HepG2 (cell line): ENCODE data around the gene DLG4. TPM values are rescaled to one million over a fixed set of nuclear protein-coding genes. Genes with fewer than 3 reads are reported as not detected.
A peak's percentile ranks its signal among the peaks of the same experiment; 100 is the strongest.

Experiments
- CBFB ChIP-seq: sonication (generic); formaldehyde crosslinking; IDR thresholded peaks from 2 replicates; pipeline ENCODE4 v1.4.0; 2020; ENCODE audit warnings: missing genetic modification reagents
- CCAR2 ChIP-seq: fragments of 200-400 bp; formaldehyde crosslinking; optimal IDR thresholded peaks from 2 replicates; pipeline ENCODE3; 2018; ENCODE audit warnings: low read depth, mild to moderate bottlenecking, low read length, moderate library complexity
- MEF2D ChIP-seq: sonication (generic); formaldehyde crosslinking; IDR thresholded peaks from 2 replicates; pipeline ENCODE4 v1.5.1; 2020; ENCODE audit warnings: mild to moderate bottlenecking, missing genetic modification reagents
- NFYC ChIP-seq: IDR thresholded peaks from 2 replicates; pipeline ENCODE4 v1.6.1; 2016; ENCODE audit warnings: missing genetic modification reagents, missing compliant biosample characterization
- NR2F6 ChIP-seq, 2 experiments: IDR thresholded peaks; 2 replicates each; pipeline ENCODE4 v1.6.1; 2016; ENCODE audit warnings: antibody characterized with exemption in 1 of 2, mild to moderate bottlenecking in 1 of 2
- PCBP2 ChIP-seq: fragments of 200-400 bp; formaldehyde crosslinking; optimal IDR thresholded peaks from 2 replicates; pipeline ENCODE3; 2018; ENCODE audit warnings: low read length, low read depth; ENCODE audit not compliant: poor library complexity, severe bottlenecking
- PHF21A ChIP-seq: sonication (generic); formaldehyde crosslinking; IDR thresholded peaks from 2 replicates; pipeline ENCODE4 v1.5.0; 2020; ENCODE audit warnings: mild to moderate bottlenecking, missing genetic modification reagents
- SMARCE1 ChIP-seq: fragments of 450-650 bp; IDR thresholded peaks from 2 replicates; pipeline ENCODE4 v1.6.1; 2017; ENCODE audit warnings: borderline replicate concordance
- SNRNP70 ChIP-seq: fragments of 200-400 bp; formaldehyde crosslinking; IDR thresholded peaks from 2 replicates; pipeline ENCODE4 v1.6.1; 2017; ENCODE audit warnings: mild to moderate bottlenecking, low read depth, low read length, moderate library complexity
- SP5 ChIP-seq: IDR thresholded peaks from 2 replicates; pipeline ENCODE4 v1.6.1; 2016; ENCODE audit warnings: low read depth, borderline replicate concordance
- STAT6 ChIP-seq: sonication (generic); formaldehyde crosslinking; IDR thresholded peaks from 2 replicates; pipeline ENCODE4 v1.4.0; 2020; ENCODE audit warnings: missing genetic modification reagents, mild to moderate bottlenecking, borderline replicate concordance
- TAF1 ChIP-seq: sonication (generic); formaldehyde crosslinking; IDR thresholded peaks from 2 replicates; pipeline ENCODE4 v1.4.0; 2020; ENCODE audit warnings: missing genetic modification reagents
- TFDP1 ChIP-seq: IDR thresholded peaks from 2 replicates; pipeline ENCODE4 v1.6.1; 2016; ENCODE audit warnings: missing compliant biosample characterization, missing genetic modification reagents, borderline replicate concordance
- THAP9 ChIP-seq: sonication (generic); formaldehyde crosslinking; IDR thresholded peaks from 2 replicates; pipeline ENCODE4; 2020; ENCODE audit warnings: missing genetic modification reagents, mild to moderate bottlenecking, borderline replicate concordance
- ZBTB33 ChIP-seq: sonication (generic); formaldehyde crosslinking; IDR thresholded peaks from 2 replicates; pipeline ENCODE4 v1.4.0; 2020; ENCODE audit warnings: missing genetic modification reagents
- ZC3H13 ChIP-seq: sonication (generic); formaldehyde crosslinking; IDR thresholded peaks from 2 replicates; pipeline ENCODE4 v1.8.1; 2023; ENCODE audit warnings: mild to moderate bottlenecking, missing genetic modification reagents, moderate library complexity
- ZNF180 ChIP-seq: sonication (generic); formaldehyde crosslinking; IDR thresholded peaks from 2 replicates; pipeline ENCODE4 v1.4.0; 2020; ENCODE audit warnings: low read depth, missing genetic modification reagents, borderline replicate concordance
- ZNF333 ChIP-seq: sonication (generic); formaldehyde crosslinking; IDR thresholded peaks from 2 replicates; pipeline ENCODE4 v1.4.0; 2020; ENCODE audit warnings: mild to moderate bottlenecking, missing genetic modification reagents, borderline replicate concordance
- ZNF563 ChIP-seq: sonication (generic); formaldehyde crosslinking; IDR thresholded peaks from 2 replicates; pipeline ENCODE4 v1.8.0; 2022; ENCODE audit warnings: mild to moderate bottlenecking, moderate library complexity, missing genetic modification reagents
- ZNF607 ChIP-seq: sonication (generic); formaldehyde crosslinking; IDR thresholded peaks from 2 replicates; pipeline ENCODE4 v1.5.1; 2020; ENCODE audit warnings: missing genetic modification reagents, mild to moderate bottlenecking, borderline replicate concordance
- polyA plus RNA-seq, 8 experiments: library from polyadenylated mRNA; depleted of rRNA in 3 of 8; stranded (reverse) in 7 of 8; unstranded in 1 of 8; fragments of >200 nt; fragmentation: Illumina TruSeq in 4 of 8; extraction: Trizol in 4 of 8; gene quantifications; 2 replicates each; pipeline versions ENCODE4 v1.2.1 to v1.2.3, GENCODE V29; 2011 to 2016; ENCODE audit warnings: low read depth in 4 of 8, missing spikeins in 1 of 8, mixed read lengths in 1 of 8; ENCODE audit not compliant: insufficient read depth in 1 of 8
- total RNA-seq, 5 experiments: library from RNA; depleted of rRNA; stranded (reverse); fragments of >200 nt; fragmentation: Illumina TruSeq; extraction: Trizol; gene quantifications; 2 replicates each; pipeline ENCODE4 v1.2.3, GENCODE V29; 2016; ENCODE audit warnings: low read depth in 1 of 5

Gene DLG4
- total and polyA plus RNA-seq, 2 of the 13 experiments (the other 11 are each of a cell fraction or from before 2014, with no cell fraction given) = 0.71 to 4.3 TPM

GRCh38 chr17:7179317-7180254 is 40.0 kb downstream of the DLG4 start, which contains the start of gene ASGR1 (continued):
- TF ChIP-seq CBFB = no peak; the same call in 1 of the 2 replicates
- TF ChIP-seq THAP9 (CRISPR knock-in tag) = peak; percentile 53; the same call in 1 of the 2 replicates
- TF ChIP-seq PCBP2 = peak; percentile 19
- 0 out of 2 replicates have a peak, but pooled peaks have one; percentile 70 for TF ChIP-seq ZNF607 (CRISPR knock-in tag)
- TF ChIP-seq STAT6 (CRISPR knock-in tag) = peak; percentile 77; the same call in 1 of the 2 replicates
- TF ChIP-seq TAF1 (CRISPR knock-in tag) = peak; percentile 72
- TF ChIP-seq TFDP1 = peak; percentile 61; the same call in 1 of the 2 replicates
- TF ChIP-seq CCAR2 = no peak
- no peak for TF ChIP-seq SMARCE1
- TF ChIP-seq NR2F6 (IDR thresholded peaks at IDR 0.05) = peak; percentile 90
- TF ChIP-seq NR2F6 (CRISPR knock-in tag; IDR thresholded peaks at IDR 0.05) = peak; percentile 90
- no peak for TF ChIP-seq ZNF180 (CRISPR knock-in tag)
- TF ChIP-seq SP5 = peak; percentile 53
- TF ChIP-seq ZNF563 (CRISPR knock-in tag) = no peak
- peak; percentile 62 for TF ChIP-seq ZNF333 (CRISPR knock-in tag)
- TF ChIP-seq NFYC (CRISPR knock-in tag) = no peak
- no peak for TF ChIP-seq SNRNP70
- peak; percentile 47; the same call in 1 of the 2 replicates for TF ChIP-seq ZC3H13 (CRISPR knock-in tag)
- TF ChIP-seq ZBTB33 (CRISPR knock-in tag) = peak; percentile 61
- TF ChIP-seq MEF2D (CRISPR knock-in tag) = peak; percentile 29; the same call in 1 of the 2 replicates
- peak; percentile 95 for TF ChIP-seq PHF21A (CRISPR knock-in tag)
